ENCODE results near the gene ABCG1.
"Not testable (repeated sequence)": the region's sequence is repeated elsewhere in the genome, so short reads cannot be mapped to it uniquely, and the experiment has no call there.

The ABCG1 gene

GRCh38 chr21:42276526-42277154 lies 57.7 kb downstream of the ABCG1 start:
- DNase-seq: no peak

GRCh38 chr21:42277593-42277992 lies 58.7 kb downstream of the ABCG1 start:
- no peak for DNase-seq

GRCh38 chr21:42278451-42279149 lies 59.7 kb downstream of the ABCG1 start:
- no peak for DNase-seq

- DNase-seq: no peak
These were observed 60.5 kb downstream of the ABCG1 start for GRCh38 chr21:42279341-42279871.

- no peak for DNase-seq
These were observed 60.9 kb downstream of the ABCG1 start for GRCh38 chr21:42279888-42280287.

GRCh38 chr21:42280356-42281180 lies 61.6 kb downstream of the ABCG1 start:
- DNase-seq: no peak

GRCh38 chr21:42281181-42281680 lies 62.3 kb downstream of the ABCG1 start:
- no peak for DNase-seq

GRCh38 chr21:42282021-42282420 lies 63.1 kb downstream of the ABCG1 start:
- DNase-seq: no peak

- no peak for DNase-seq
These were observed 63.8 kb downstream of the ABCG1 start for GRCh38 chr21:42282715-42283114.

- DNase-seq: no peak
These were observed 66.8 kb downstream of the ABCG1 start for GRCh38 chr21:42285569-42286245.

GRCh38 chr21:42286416-42286815 lies 67.5 kb downstream of the ABCG1 start:
- no peak for DNase-seq

GRCh38 chr21:42287193-42288083 lies 68.5 kb downstream of the ABCG1 start:
- no peak for DNase-seq

- DNase-seq: no peak
These were observed 70.0 kb downstream of the ABCG1 start for GRCh38 chr21:42288962-42289361.

GRCh38 chr21:42289926-42290325 lies 71.0 kb downstream of the ABCG1 start:
- peak; percentile 9 for DNase-seq

GRCh38 chr21:42290505-42290904 lies 71.6 kb downstream of the ABCG1 start:
- no peak for DNase-seq

GRCh38 chr21:42291003-42291750 lies 72.2 kb downstream of the ABCG1 start:
- no peak for DNase-seq

- no peak for DNase-seq
These were observed 73.0 kb downstream of the ABCG1 start for GRCh38 chr21:42291751-42292562.

- not testable (repeated sequence) for DNase-seq
These were observed 73.7 kb downstream of the ABCG1 start for GRCh38 chr21:42292563-42293142.

GRCh38 chr21:42293649-42294272 lies 74.8 kb downstream of the ABCG1 start:
- no peak for DNase-seq

All from GF-D8 (cell line).